ENCODE results near the gene KCTD16. TPM values are rescaled to one million over a fixed set of nuclear protein-coding genes. Genes with fewer than 3 reads are reported as not detected.

Gene KCTD16
- polyA plus RNA-seq, 1 of the 3 experiments (the other 2 are of a cell fraction): 0.03 TPM

- Histone ChIP-seq H3K79me2 (ENCODE audit: insufficient read depth) (no peaks in the 10 kb centered on the region), H3K36me3 (replicated peaks in 1 of 2; ENCODE audit: control insufficient read depth in 1 of 2, insufficient read depth in 2 of 2, low read length in 1 of 2) (no peaks in the 10 kb centered on the region), H3K9ac (no peak overlapping the region), H3F3A (replicated peaks; ENCODE audit: insufficient read depth) (no peaks in the 10 kb centered on the region), H3K4me1 (ENCODE audit: control insufficient read depth in 1 of 2, insufficient read depth in 2 of 2, low read depth in 1 of 2, low read length in 1 of 2) (peaks cover 0 to 3% of the 10 kb centered on the region in 2 experiments; a peak in 1 of 4 replicates), H3K27ac (ENCODE audit: low read depth in 2 of 2, low read length in 1 of 2) (no peak overlapping the region), H3K4me3 (ENCODE audit: low read depth in 2 of 2, low read length in 1 of 2) (no peak overlapping the region), H3K4me2 (no peak overlapping the region), H2AFZ (ENCODE audit: low read depth) (peak overlapping the region; percentile 69; the same call in 1 of the 2 replicates), H3K9me2 (no peaks in the 10 kb centered on the region), H3K9me3 (no peaks in the 10 kb centered on the region), H4K20me1 (ENCODE audit: insufficient read depth) (no peaks in the 10 kb centered on the region), H3K27me3 (ENCODE audit: insufficient read depth) (no peaks in the 10 kb centered on the region)
- DNase-seq: no peak
- 8% methylated on average over 1 of the region's 1 CpG for WGBS (ENCODE audit: low lambda C conversion rate)
- CTCF ChIA-PET: interaction anchor here (0.5 to 3.4 kb wide), 33 partner anchors 9 to 1183 kb away, joined by 3 to 20 read pairs (median 4); partner anchors contain the start of gene YIPF5
- TF ChIP-seq EZH2phosphoT487 (IDR thresholded peaks at IDR 0.05; ENCODE audit: borderline replicate concordance, low read depth) (no peak), GATA2 (CRISPR knock-in tag; IDR thresholded peaks at IDR 0.05) (no peak), SMC3 (IDR thresholded peaks at IDR 0.05; ENCODE audit: low read depth, low read length) (no peak), CTCF (IDR thresholded peaks at IDR 0.05) (no peak), PBX3 (IDR thresholded peaks at IDR 0.05) (no peak), TEAD4 (IDR thresholded peaks at IDR 0.05; ENCODE audit: borderline replicate concordance, insufficient read depth) (no peak), MAX (IDR thresholded peaks at IDR 0.05; ENCODE audit: low read depth) (no peak), POLR2AphosphoS5 (IDR thresholded peaks at IDR 0.05; ENCODE audit: low read depth, low read length) (no peak), TAF1 (IDR thresholded peaks at IDR 0.05; ENCODE audit: borderline replicate concordance, low read depth, low read length) (no peak), RAD21 (IDR thresholded peaks at IDR 0.05; ENCODE audit: low read length) (no peak), FOXM1 (IDR thresholded peaks at IDR 0.05; ENCODE audit: low read depth) (no peak), USF2 (IDR thresholded peaks at IDR 0.05; ENCODE audit: borderline replicate concordance, low read depth, low read length) (no peak), EP300 (IDR thresholded peaks at IDR 0.05; ENCODE audit: borderline replicate concordance in 1 of 2, low read depth in 1 of 2, low read length in 1 of 2) (no peak)
- POLR2A ChIA-PET: no interaction called here
Observed at GRCh38 chr5:144142824-144143162, 27.9 kb upstream of the KCTD16 start.

- Histone ChIP-seq H2AFZ (ENCODE audit: low read depth) (no peak overlapping the region), H3F3A (replicated peaks; ENCODE audit: insufficient read depth) (no peaks in the 10 kb centered on the region), H3K4me3 (ENCODE audit: low read depth in 2 of 2, low read length in 1 of 2) (no peak overlapping the region), H4K20me1 (ENCODE audit: insufficient read depth) (no peaks in the 10 kb centered on the region), H3K9me3 (no peaks in the 10 kb centered on the region), H3K9me2 (no peaks in the 10 kb centered on the region), H3K9ac (no peak overlapping the region), H3K36me3 (replicated peaks in 1 of 2; ENCODE audit: control insufficient read depth in 1 of 2, insufficient read depth in 2 of 2, low read length in 1 of 2) (no peaks in the 10 kb centered on the region), H3K27ac (ENCODE audit: low read depth in 2 of 2, low read length in 1 of 2) (no peak overlapping the region), H3K4me2 (no peak overlapping the region), H3K4me1 (ENCODE audit: control insufficient read depth in 1 of 2, insufficient read depth in 2 of 2, low read depth in 1 of 2, low read length in 1 of 2) (peaks cover 0 to 3% of the 10 kb centered on the region in 2 experiments; a peak in 1 of 4 replicates), H3K27me3 (ENCODE audit: insufficient read depth) (no peaks in the 10 kb centered on the region), H3K79me2 (ENCODE audit: insufficient read depth) (no peaks in the 10 kb centered on the region)
- 97% methylated on average over 1 of the region's 1 CpG for WGBS (ENCODE audit: low lambda C conversion rate)
- ChIA-PET POLR2A (no interaction called here), CTCF (interaction anchor here (1.0 to 2.4 kb wide), 2 partner anchors 14 to 319 kb away, joined by 4 to 7 read pairs; no protein-coding TSS in a partner anchor)
- DNase-seq: no peak
- no peak for TF ChIP-seq RAD21 (IDR thresholded peaks at IDR 0.05; ENCODE audit: low read length)
- no peak for TF ChIP-seq USF2 (IDR thresholded peaks at IDR 0.05; ENCODE audit: borderline replicate concordance, low read depth, low read length)
- no peak for TF ChIP-seq NFIC (IDR thresholded peaks at IDR 0.05; ENCODE audit: borderline replicate concordance)
- no peak for TF ChIP-seq RCOR1 (IDR thresholded peaks at IDR 0.05; ENCODE audit: low read length)
- no peak for TF ChIP-seq EZH2phosphoT487 (IDR thresholded peaks at IDR 0.05; ENCODE audit: borderline replicate concordance, low read depth)
- no peak for TF ChIP-seq MEF2A (IDR thresholded peaks at IDR 0.05; ENCODE audit: borderline replicate concordance, low read depth)
Observed at GRCh38 chr5:144143625-144144024, 27.0 kb upstream of the KCTD16 start.

All from SK-N-SH (cell line).